Nephron progenitor cell (in vitro differentiated cells): Measurements from ENCODE around the gene ARMC12.

Source experiments
- DNase-seq: peaks from one replicate; pipeline ENCODE4 v3.0.0; 2021
- H3K27ac Mint-ChIP-seq: 2 replicates; pipeline ENCODE4 v1.8.0; 2021; ENCODE audit warnings: mild to moderate bottlenecking, moderate library complexity, mixed read lengths
- H3K27me3 Mint-ChIP-seq: 2 replicates; pipeline ENCODE4 v1.8.0; 2021; ENCODE audit warnings: mild to moderate bottlenecking, low read depth, mixed read lengths; ENCODE audit not compliant: poor library complexity
- H3K36me3 Mint-ChIP-seq: 2 replicates; pipeline ENCODE4 v1.8.0; 2021; ENCODE audit warnings: low read depth, mixed read lengths
- H3K4me1 Mint-ChIP-seq: 2 replicates; pipeline ENCODE4 v1.8.0; 2021; ENCODE audit warnings: mixed read lengths
- H3K4me3 Mint-ChIP-seq: 2 replicates; pipeline ENCODE4 v1.8.0; 2021; ENCODE audit warnings: mild to moderate bottlenecking, moderate library complexity, mixed read lengths
- H3K9me3 Mint-ChIP-seq: 2 replicates; pipeline ENCODE4 v1.8.0; 2021; ENCODE audit warnings: mild to moderate bottlenecking, moderate library complexity, mixed read lengths
- TF ChIP-seq, protein P1 (sequence below): fragments of 200-600 bp; sonication (generic); IDR thresholded peaks from 2 replicates; pipeline ENCODE4 v1.5.0; 2021; ENCODE audit warnings: antibody characterized with exemption

Gene ARMC12

DNA sequence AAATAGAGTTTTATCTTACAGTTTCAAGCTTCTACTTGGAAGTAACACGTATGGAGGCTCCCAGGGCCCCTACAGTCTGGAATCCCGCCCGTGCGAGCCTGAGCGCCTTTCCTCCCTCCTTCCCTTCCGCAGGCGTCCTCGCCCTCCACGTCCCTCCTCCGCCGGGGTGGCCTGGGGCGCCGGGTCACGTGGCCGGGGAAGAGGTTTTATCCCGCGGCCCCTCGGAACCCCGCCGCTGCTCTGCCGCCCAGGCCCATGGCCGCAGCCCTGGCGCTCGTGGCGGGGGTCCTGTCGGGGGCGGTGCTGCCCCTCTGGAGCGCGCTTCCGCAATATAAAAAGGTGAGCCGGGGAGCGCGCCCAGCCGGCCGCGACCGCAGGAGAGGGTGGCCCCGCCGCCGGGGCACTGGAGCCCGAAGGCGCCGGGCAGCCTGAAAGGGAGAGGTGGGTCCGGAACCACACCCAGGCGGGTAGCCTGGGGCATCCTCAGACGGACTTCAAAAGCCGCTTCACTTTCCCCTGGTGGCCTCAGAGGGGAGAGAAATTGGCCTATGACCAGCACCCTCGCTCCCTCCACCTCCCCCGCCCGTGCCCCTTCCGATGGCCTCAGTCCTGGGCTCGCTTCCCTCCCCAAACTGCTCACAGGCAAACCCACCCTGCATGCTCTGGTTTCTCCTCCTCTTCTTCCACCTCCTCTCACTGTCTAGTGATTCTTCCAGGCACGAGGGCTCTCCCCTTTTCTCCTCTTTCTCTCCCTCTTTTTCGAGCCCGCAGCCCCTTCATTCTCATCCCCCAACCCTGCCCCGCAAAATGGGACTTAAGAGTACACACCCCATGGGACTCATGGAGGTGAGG, 39.8 kb downstream of the ARMC12 start, which contains the start of gene CLPSL2:
CLPSL2 (plus strand) TSS at position 235 of the 852 bp plus-strand sequence; CDS start at position 256, 21 bp downstream.
- TF ChIP-seq, protein P1, sequence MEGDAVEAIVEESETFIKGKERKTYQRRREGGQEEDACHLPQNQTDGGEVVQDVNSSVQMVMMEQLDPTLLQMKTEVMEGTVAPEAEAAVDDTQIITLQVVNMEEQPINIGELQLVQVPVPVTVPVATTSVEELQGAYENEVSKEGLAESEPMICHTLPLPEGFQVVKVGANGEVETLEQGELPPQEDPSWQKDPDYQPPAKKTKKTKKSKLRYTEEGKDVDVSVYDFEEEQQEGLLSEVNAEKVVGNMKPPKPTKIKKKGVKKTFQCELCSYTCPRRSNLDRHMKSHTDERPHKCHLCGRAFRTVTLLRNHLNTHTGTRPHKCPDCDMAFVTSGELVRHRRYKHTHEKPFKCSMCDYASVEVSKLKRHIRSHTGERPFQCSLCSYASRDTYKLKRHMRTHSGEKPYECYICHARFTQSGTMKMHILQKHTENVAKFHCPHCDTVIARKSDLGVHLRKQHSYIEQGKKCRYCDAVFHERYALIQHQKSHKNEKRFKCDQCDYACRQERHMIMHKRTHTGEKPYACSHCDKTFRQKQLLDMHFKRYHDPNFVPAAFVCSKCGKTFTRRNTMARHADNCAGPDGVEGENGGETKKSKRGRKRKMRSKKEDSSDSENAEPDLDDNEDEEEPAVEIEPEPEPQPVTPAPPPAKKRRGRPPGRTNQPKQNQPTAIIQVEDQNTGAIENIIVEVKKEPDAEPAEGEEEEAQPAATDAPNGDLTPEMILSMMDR = no peak
- H3K27ac Mint-ChIP-seq = no peak within 1 kb of the TSS
- DNase-seq = peak; percentile 70
- H3K4me1 Mint-ChIP-seq = peaks cover 33% of the 10 kb centered on the region
- no peaks in the 10 kb centered on the region for H3K36me3 Mint-ChIP-seq
- H3K9me3 Mint-ChIP-seq = no peaks in the 10 kb centered on the region
- H3K4me3 Mint-ChIP-seq = peak within 1 kb of the TSS; percentile 86
- peaks cover 30% of the 10 kb centered on the region for H3K27me3 Mint-ChIP-seq

DNA sequence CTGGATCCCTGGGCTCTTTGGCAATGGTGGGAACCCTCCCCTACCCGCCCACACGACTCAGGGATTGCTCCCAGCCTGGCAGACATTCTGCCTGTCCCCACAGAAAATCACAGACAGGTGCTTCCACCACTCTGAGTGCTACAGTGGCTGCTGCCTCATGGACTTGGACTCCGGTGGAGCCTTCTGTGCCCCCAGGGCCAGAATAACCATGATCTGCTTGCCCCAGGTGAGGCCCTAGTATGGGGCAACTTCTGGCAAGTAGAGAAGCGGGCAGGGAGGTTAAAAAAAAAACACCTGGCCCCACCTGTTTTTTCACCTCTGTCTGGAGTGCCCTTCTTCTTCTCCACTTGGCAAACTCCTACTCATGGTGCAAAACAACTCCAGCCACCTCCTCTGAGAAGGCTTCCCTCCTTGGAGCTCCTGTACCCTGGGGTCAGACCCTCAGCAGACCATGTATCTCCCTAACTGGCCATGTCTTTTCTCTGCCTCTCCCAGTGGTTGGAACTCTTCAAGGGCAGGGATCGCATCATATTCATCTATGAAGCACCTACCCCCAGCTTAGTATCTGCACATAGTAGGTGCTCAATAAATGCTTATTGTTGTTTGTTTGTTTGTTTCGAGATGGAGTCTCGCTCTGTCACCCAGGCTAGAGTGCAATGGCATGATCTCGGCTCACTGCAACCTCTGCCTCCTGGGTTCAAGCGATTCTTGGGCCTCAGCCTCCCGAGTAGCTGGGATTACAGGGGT, 40.7 kb downstream of the ARMC12 start:
- DNase-seq = no peak
- H3K36me3 Mint-ChIP-seq = no peaks in the 10 kb centered on the region
- H3K9me3 Mint-ChIP-seq = no peaks in the 10 kb centered on the region
- H3K27ac Mint-ChIP-seq = no peak overlapping the region
- H3K27me3 Mint-ChIP-seq = peaks cover 30% of the 10 kb centered on the region
- peaks cover 28% of the 10 kb centered on the region for H3K4me1 Mint-ChIP-seq
- TF ChIP-seq, protein P1 = no peak
- H3K4me3 Mint-ChIP-seq = peak overlapping the region; percentile 76

DNA sequence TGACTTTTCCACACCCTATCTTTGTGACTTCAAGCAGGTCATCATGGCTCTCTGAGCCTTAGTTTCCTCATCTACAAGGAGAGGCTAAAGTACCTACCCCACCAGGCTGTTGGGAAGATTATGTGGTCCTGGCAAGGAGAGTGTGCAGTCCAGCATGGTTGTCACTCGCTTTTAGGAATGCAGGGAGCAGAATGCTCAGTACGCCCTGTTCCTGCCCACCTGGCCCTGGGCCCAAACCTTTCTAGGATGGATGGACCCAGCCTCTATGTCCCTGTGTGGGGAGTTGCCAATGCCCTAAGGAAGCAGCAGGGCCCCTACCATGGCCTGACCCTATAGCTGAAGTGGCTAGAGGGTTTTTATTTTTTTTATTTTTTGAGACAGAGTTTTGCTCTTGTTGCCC, 41.6 kb downstream of the ARMC12 start:
- Mint-ChIP-seq H3K27me3 (peaks cover 30% of the 10 kb centered on the region), H3K27ac (no peak overlapping the region), H3K4me3 (no peak overlapping the region), H3K4me1 (peaks cover 26% of the 10 kb centered on the region), H3K36me3 (no peaks in the 10 kb centered on the region), H3K9me3 (no peaks in the 10 kb centered on the region)
- TF ChIP-seq, protein P1 = no peak
- DNase-seq = no peak

DNA sequence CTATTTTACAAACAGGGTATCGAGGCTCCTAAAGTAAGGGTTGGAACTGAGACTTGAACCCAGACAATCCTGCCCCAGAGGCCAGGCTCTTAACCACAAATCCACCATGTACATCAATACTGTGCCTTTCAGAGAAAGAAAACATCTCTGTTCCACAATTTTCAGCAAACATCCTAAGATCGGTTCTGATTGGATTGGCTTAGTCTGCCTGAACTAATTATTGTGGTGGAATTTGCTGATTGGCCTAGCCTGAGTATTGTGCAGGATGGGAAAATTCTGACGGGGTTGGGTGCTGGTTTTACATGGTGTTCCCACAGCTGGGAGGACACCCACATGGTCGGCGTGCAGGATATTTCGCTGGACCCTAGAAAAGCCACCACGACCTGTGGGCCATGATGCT, 43.9 kb downstream of the ARMC12 start, which contains the start of gene CLPSL1:
CLPSL1 (plus strand) TSS at position 301 of the 400 bp plus-strand sequence; CDS start at position 393, 92 bp downstream.
- no peaks in the 10 kb centered on the region for H3K9me3 Mint-ChIP-seq
- no peak within 1 kb of the TSS for H3K4me3 Mint-ChIP-seq
- H3K27me3 Mint-ChIP-seq = peaks cover 35% of the 10 kb centered on the region
- TF ChIP-seq, protein P1 = no peak
- DNase-seq = no peak
- H3K27ac Mint-ChIP-seq = no peak within 1 kb of the TSS
- peaks cover 11% of the 10 kb centered on the region for H3K4me1 Mint-ChIP-seq
- H3K36me3 Mint-ChIP-seq = no peaks in the 10 kb centered on the region

DNA sequence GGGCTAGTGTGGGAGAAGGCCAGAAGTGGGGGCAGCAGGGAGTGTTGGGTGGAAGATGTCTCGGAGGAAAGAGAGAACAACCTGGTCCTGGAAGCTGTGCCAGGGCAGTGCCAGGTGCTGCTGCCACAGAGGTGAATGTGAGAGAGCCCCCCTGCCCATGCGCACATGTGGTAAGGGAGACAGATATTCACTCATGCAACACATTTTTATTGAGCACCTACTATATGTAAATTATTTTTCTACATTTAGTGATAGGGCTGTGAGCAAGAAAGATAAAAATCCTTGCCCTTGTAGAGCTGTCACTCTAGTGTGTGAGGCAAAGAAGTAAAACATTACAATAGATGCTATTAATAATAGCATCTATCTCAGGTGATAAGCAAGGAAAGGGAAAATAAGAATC, 44.5 kb downstream of the ARMC12 start:
- H3K27me3 Mint-ChIP-seq = peaks cover 34% of the 10 kb centered on the region
- H3K27ac Mint-ChIP-seq = no peak overlapping the region
- DNase-seq = no peak
- no peak overlapping the region for H3K4me3 Mint-ChIP-seq
- H3K9me3 Mint-ChIP-seq = no peaks in the 10 kb centered on the region
- no peaks in the 10 kb centered on the region for H3K36me3 Mint-ChIP-seq
- TF ChIP-seq, protein P1 = no peak
- peaks cover 10% of the 10 kb centered on the region for H3K4me1 Mint-ChIP-seq
